ENCODE data around the gene NET1. TPM values are rescaled to one million over a fixed set of nuclear protein-coding genes. Genes with fewer than 3 reads are reported as not detected.

NET1 gene
- total and polyA plus RNA-seq, 2 donors (not counting 3 experiments of a cell fraction or from before 2014, with no cell fraction given), result 14.4 to 46.3 TPM

GRCh38 chr10:5461914-5462840 lies 49.8 kb downstream of the NET1 start:
- peaks cover 0 to 4% of the 10 kb centered on the region in 2 experiments for H3K36me3 ChIP-seq (ENCODE audit: control insufficient read depth in 2 of 2, extremely low read depth in 1 of 2, insufficient read depth in 2 of 2, low read length in 2 of 2)
- peak; percentile 42 for FAIRE-seq
- no peaks in the 10 kb centered on the region for H3K4me1 ChIP-seq (ENCODE audit: control insufficient read depth, extremely low read depth, insufficient read depth, low read length)
- H4K20me1 ChIP-seq (replicated peaks; ENCODE audit: control insufficient read depth, extremely low read depth, insufficient read depth, low read length), result no peaks in the 10 kb centered on the region
- H3K4me3 ChIP-seq (replicated peaks in 1 of 3; ENCODE audit: insufficient read depth in 1 of 3, low read depth in 1 of 3, low read length in 3 of 3), result no peak overlapping the region
- H2AFZ ChIP-seq (ENCODE audit: low read depth, low read length), result no peak overlapping the region
- POLR2A ChIA-PET, result interaction anchor here (1.4 to 1.7 kb wide), 2 partner anchors 16 kb away, joined by 5 read pairs; no protein-coding TSS in a partner anchor
- BruUV-seq (replicated peaks), result no TSS peak
- CTCF ChIA-PET, result interaction anchor here (0.8 to 3.4 kb wide), 12 partner anchors 17 to 612 kb away, joined by 3 to 36 read pairs (median 4); no protein-coding TSS in a partner anchor
- H3K27me3 ChIP-seq (ENCODE audit: control insufficient read depth in 2 of 2, insufficient read depth in 2 of 2, low read length in 2 of 2), result no peaks in the 10 kb centered on the region
- peak; percentile 32 for DNase-seq (ENCODE audit: low read depth, low spot score)
- no peaks in the 10 kb centered on the region for H3K9me3 ChIP-seq (replicated peaks; ENCODE audit: control insufficient read depth, insufficient read depth, low read length)
- intact Hi-C loops (cut with micrococcal nuclease), result no loop called here
- no peaks in the 10 kb centered on the region for H3K9me1 ChIP-seq (replicated peaks; ENCODE audit: control insufficient read depth, extremely low read depth, insufficient read depth, low read length)
- H3K4me2 ChIP-seq (ENCODE audit: insufficient read depth, low read length), result no peak overlapping the region
- H3K9ac ChIP-seq (replicated peaks; ENCODE audit: extremely low read depth, insufficient read depth, low read length), result no peak overlapping the region
- H3K27ac ChIP-seq (ENCODE audit: insufficient read depth, low read depth, low read length), result no peak overlapping the region
- no peak for TF ChIP-seq MYC (IDR thresholded peaks at IDR 0.05; ENCODE audit: low read depth, low read length)
- TF ChIP-seq FOS (IDR thresholded peaks at IDR 0.05; ENCODE audit: borderline replicate concordance, insufficient read depth, low read length), result no peak
- TF ChIP-seq JUN (IDR thresholded peaks at IDR 0.05; ENCODE audit: borderline replicate concordance, insufficient read depth, insufficient read length, low read depth), result no peak
- TF ChIP-seq POLR2A (IDR thresholded peaks at IDR 0.05; ENCODE audit: low read depth, low read length), result no peak
- no peak for TF ChIP-seq CTCF (IDR thresholded peaks at IDR 0.05; ENCODE audit: extremely low read depth in 1 of 2, insufficient read depth in 1 of 2, low read depth in 1 of 2, low read length in 2 of 2)
- no peak for TF ChIP-seq GATA2 (IDR thresholded peaks at IDR 0.05; ENCODE audit: insufficient read depth, insufficient read length, low read depth, low read length)
- no peak for TF ChIP-seq POLR2AphosphoS5 (IDR thresholded peaks at IDR 0.05; ENCODE audit: insufficient read depth, low read depth, low read length)
- no peak for TF ChIP-seq EZH2 (IDR thresholded peaks at IDR 0.05; ENCODE audit: borderline replicate concordance, low read depth, low read length, severe bottlenecking)
- no peak for TF ChIP-seq MAX (IDR thresholded peaks at IDR 0.05; ENCODE audit: insufficient read depth, insufficient read length)
- no peaks in the 10 kb centered on the region for H3K79me2 ChIP-seq (ENCODE audit: control insufficient read depth, insufficient read depth, low read length)
- dilution Hi-C loops (cut with MboI; ENCODE audit: extremely low pct_ligation_motif_present, low sequenced_read_pairs), result no loop called here
